ENCODE measurements around the gene CCDC174. TPM values are rescaled to one million over a fixed set of nuclear protein-coding genes. Genes with fewer than 3 reads are reported as not detected.

The CCDC174 gene
- polyA plus RNA-seq, 4 donors: 27.2 to 37.6 (median 34.4) TPM

GRCh38 chr3:14691239-14691638 lies 39.7 kb downstream of the CCDC174 start:
- no peak for DNase-seq (ENCODE audit: low read depth in 4 of 4, low spot score in 2 of 4)

- no peak for DNase-seq (ENCODE audit: low read depth in 4 of 4, low spot score in 2 of 4)
Measured at GRCh38 chr3:14691719-14692118, 40.2 kb downstream of the CCDC174 start.

- no peak for DNase-seq (ENCODE audit: low read depth in 4 of 4, low spot score in 2 of 4)
Measured at GRCh38 chr3:14698601-14699244, 47.2 kb downstream of the CCDC174 start.

GRCh38 chr3:14699643-14700042 lies 48.1 kb downstream of the CCDC174 start:
- no peak for DNase-seq (ENCODE audit: low read depth in 4 of 4, low spot score in 2 of 4)

- DNase-seq (ENCODE audit: low read depth in 4 of 4, low spot score in 2 of 4): no peak
Measured at GRCh38 chr3:14700891-14701290, 49.3 kb downstream of the CCDC174 start.

- DNase-seq (ENCODE audit: low read depth in 4 of 4, low spot score in 2 of 4): no peak
Measured at GRCh38 chr3:14701676-14702075, 50.1 kb downstream of the CCDC174 start.

GRCh38 chr3:14703128-14703750 lies 51.7 kb downstream of the CCDC174 start:
- no peak for DNase-seq (ENCODE audit: low read depth in 4 of 4, low spot score in 2 of 4)

GRCh38 chr3:14703791-14704190 lies 52.2 kb downstream of the CCDC174 start:
- no peak for DNase-seq (ENCODE audit: low read depth in 4 of 4, low spot score in 2 of 4)

GRCh38 chr3:14706096-14706495 lies 54.5 kb downstream of the CCDC174 start:
- DNase-seq (ENCODE audit: low read depth in 4 of 4, low spot score in 2 of 4): no peak

GRCh38 chr3:14716591-14716990 lies 65.0 kb downstream of the CCDC174 start:
- DNase-seq (ENCODE audit: low read depth in 4 of 4, low spot score in 2 of 4): no peak

GRCh38 chr3:14717307-14717706 lies 65.7 kb downstream of the CCDC174 start:
- DNase-seq (ENCODE audit: low read depth in 4 of 4, low spot score in 2 of 4): no peak

- DNase-seq (ENCODE audit: low read depth in 4 of 4, low spot score in 2 of 4): no peak
Measured at GRCh38 chr3:14718539-14718938, 67.0 kb downstream of the CCDC174 start.

GRCh38 chr3:14719006-14719405 lies 67.4 kb downstream of the CCDC174 start:
- DNase-seq (ENCODE audit: low read depth in 4 of 4, low spot score in 2 of 4): no peak

GRCh38 chr3:14721126-14721864 lies 69.7 kb downstream of the CCDC174 start:
- no peak for DNase-seq (ENCODE audit: low read depth in 4 of 4, low spot score in 2 of 4)

Other genes starting within 250 kb of the CCDC174 start
- 10 to 100 TPM; 16.0 to 26.0 (median 21.2) TPM for gene SLC6A6, start 249.2 kb upstream of the CCDC174 start, polyA plus RNA-seq (ENCODE audit: insufficient read length in 4 of 4)
- gene GRIP2, start 111.4 kb upstream of the CCDC174 start, polyA plus RNA-seq (ENCODE audit: insufficient read length in 4 of 4): 1 to 10 TPM in 2 of 4 donors, under 1 TPM in 2; 0.81 to 1.8 (median 1.2) TPM
- gene C3orf20, start 23.4 kb downstream of the CCDC174 start, polyA plus RNA-seq (ENCODE audit: insufficient read length in 4 of 4): under 1 TPM; 0.19 to 0.56 (median 0.31) TPM
- 10 to 100 TPM; 21.0 to 25.0 (median 23.2) TPM for gene FGD5, start 167.2 kb downstream of the CCDC174 start, polyA plus RNA-seq (ENCODE audit: insufficient read length in 4 of 4)